Neural progenitor cell (in vitro differentiated cells): ENCODE results near the gene PCDHGA9. TPM values are rescaled to one million over a fixed set of nuclear protein-coding genes. Genes with fewer than 3 reads are reported as not detected.

Experiments
- DNase-seq: peaks from one replicate; pipeline ENCODE4 v3.0.0-alpha.2; 2016; ENCODE audit warnings: low spot score
- H2AFZ ChIP-seq: fragments of 200-600 bp; sonication (generic); replicated peaks from 2 replicates; pipeline ENCODE4 v1.6.1; 2016; ENCODE audit warnings: antibody characterized with exemption
- H3F3A ChIP-seq: fragments of 200-600 bp; sonication (generic); 2 replicates; pipeline ENCODE4 v1.6.1; 2016; ENCODE audit warnings: antibody characterized with exemption, low read depth
- H3K27ac ChIP-seq: fragments of 200-600 bp; sonication (generic); 2 replicates; pipeline ENCODE4 v1.5.1; 2016; ENCODE audit warnings: mild to moderate bottlenecking
- H3K27me3 ChIP-seq: fragments of 200-600 bp; sonication (generic); 2 replicates; pipeline ENCODE4 v1.6.1; 2016; ENCODE audit warnings: mild to moderate bottlenecking, moderate library complexity
- H3K36me3 ChIP-seq: fragments of 200-600 bp; sonication (generic); 2 replicates; pipeline ENCODE4 v1.5.1; 2016
- H3K4me1 ChIP-seq: fragments of 200-600 bp; sonication (generic); 2 replicates; pipeline ENCODE4 v1.6.1; 2016; ENCODE audit warnings: mixed run types
- H3K4me2 ChIP-seq: fragments of 200-600 bp; sonication (generic); 2 replicates; pipeline ENCODE4 v1.6.1; 2016
- H3K4me3 ChIP-seq: fragments of 200-600 bp; sonication (generic); 2 replicates; pipeline ENCODE4 v1.5.1; 2016
- H3K79me2 ChIP-seq: fragments of 200-600 bp; sonication (generic); 2 replicates; pipeline ENCODE4 v1.6.1; 2016; ENCODE audit warnings: low read depth
- H3K9ac ChIP-seq: fragments of 200-600 bp; sonication (generic); 2 replicates; pipeline ENCODE4 v1.6.1; 2016
- H3K9me3 ChIP-seq: fragments of 200-600 bp; sonication (generic); 2 replicates; pipeline ENCODE4 v1.5.1; 2016; ENCODE audit warnings: low read depth
- H4K20me1 ChIP-seq: fragments of 200-600 bp; sonication (generic); 2 replicates; pipeline ENCODE4 v1.6.1; 2016; ENCODE audit warnings: low read depth
- H3K27ac Mint-ChIP-seq: 3 replicates; pipeline ENCODE4 v1.8.0; 2021; ENCODE audit warnings: mixed read lengths
- H3K27me3 Mint-ChIP-seq: 2 replicates; pipeline ENCODE4 v1.8.0; 2022; ENCODE audit warnings: low read depth, mild to moderate bottlenecking, inconsistent platforms, moderate library complexity, mixed read lengths; ENCODE audit not compliant: insufficient read depth
- H3K36me3 Mint-ChIP-seq: 3 replicates; pipeline ENCODE4 v1.8.0; 2021; ENCODE audit warnings: mixed read lengths
- H3K4me1 Mint-ChIP-seq: 3 replicates; pipeline ENCODE4 v1.8.0; 2021; ENCODE audit warnings: mixed read lengths
- H3K4me3 Mint-ChIP-seq: 3 replicates; pipeline ENCODE4 v1.8.0; 2021; ENCODE audit warnings: mild to moderate bottlenecking, moderate library complexity, mixed read lengths
- H3K9me3 Mint-ChIP-seq: 3 replicates; pipeline ENCODE4 v1.8.0; 2020; ENCODE audit warnings: mixed read lengths
- EZH2 ChIP-seq: fragments of 200-600 bp; sonication (generic); IDR thresholded peaks from 2 replicates; pipeline ENCODE4 v1.6.1; 2017; ENCODE audit warnings: antibody characterized with exemption, mild to moderate bottlenecking, moderate library complexity
- EZH2phosphoT487 ChIP-seq: fragments of 200-600 bp; sonication (generic); IDR thresholded peaks from 2 replicates; pipeline ENCODE4 v1.6.1; 2017; ENCODE audit warnings: antibody characterized with exemption
- total RNA-seq: library from RNA; depleted of rRNA; stranded (reverse); fragments of >200 nt; gene quantifications from 2 replicates; pipeline ENCODE4 v1.2.3, GENCODE V29; 2015; ENCODE audit warnings: low replicate concordance
- TF ChIP-seq, protein P1 (sequence below): fragments of 200-600 bp; sonication (generic); IDR thresholded peaks from 2 replicates; pipeline ENCODE4 v1.5.1; 2017; ENCODE audit warnings: antibody characterized with exemption, mild to moderate bottlenecking

The PCDHGA9 gene
- total RNA-seq, 1 donor from 2014 or later = 0.97 TPM

DNA sequence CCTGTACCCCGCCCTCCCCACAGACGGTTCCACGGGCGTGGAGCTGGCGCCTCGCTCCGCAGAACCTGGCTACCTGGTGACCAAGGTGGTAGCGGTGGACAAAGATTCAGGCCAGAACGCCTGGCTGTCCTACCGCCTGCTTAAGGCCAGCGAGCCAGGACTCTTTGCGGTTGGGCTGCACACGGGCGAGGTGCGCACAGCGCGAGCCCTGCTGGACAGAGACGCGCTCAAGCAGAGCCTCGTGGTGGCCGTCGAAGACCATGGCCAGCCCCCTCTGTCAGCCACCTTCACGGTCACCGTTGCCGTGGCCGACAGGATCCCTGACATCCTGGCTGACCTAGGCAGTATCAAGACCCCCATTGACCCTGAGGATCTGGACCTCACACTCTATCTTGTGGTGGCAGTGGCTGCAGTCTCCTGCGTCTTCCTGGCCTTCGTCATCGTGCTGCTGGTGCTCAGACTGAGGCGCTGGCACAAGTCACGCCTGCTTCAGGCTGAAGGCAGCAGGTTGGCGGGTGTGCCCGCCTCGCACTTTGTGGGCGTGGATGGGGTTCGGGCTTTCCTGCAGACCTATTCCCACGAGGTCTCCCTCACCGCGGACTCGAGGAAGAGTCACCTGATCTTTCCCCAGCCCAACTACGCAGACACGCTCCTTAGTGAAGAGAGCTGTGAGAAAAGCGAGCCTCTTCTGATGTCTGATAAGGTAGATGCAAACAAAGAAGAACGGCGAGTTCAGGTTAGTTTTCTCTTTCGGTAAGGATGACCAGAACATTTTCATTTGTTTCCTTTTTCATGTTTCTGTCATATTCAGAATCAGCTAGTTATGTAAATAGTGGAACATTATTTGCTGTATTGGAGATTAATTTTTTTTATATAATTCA is 36.3 kb upstream of the PCDHGA9 start:
- peaks cover 64% of the 10 kb centered on the region for H3K9me3 Mint-ChIP-seq
- H3K27me3 Mint-ChIP-seq = peaks cover 4% of the 10 kb centered on the region
- Histone ChIP-seq H3F3A (no peaks in the 10 kb centered on the region), H3K9me3 (no peaks in the 10 kb centered on the region), H3K4me1 (no peaks in the 10 kb centered on the region), H3K27ac (no peak overlapping the region), H2AFZ (no peak overlapping the region), H3K4me2 (no peak overlapping the region), H3K9ac (no peak overlapping the region), H4K20me1 (no peaks in the 10 kb centered on the region), H3K27me3 (no peaks in the 10 kb centered on the region), H3K79me2 (no peaks in the 10 kb centered on the region), H3K4me3 (no peak overlapping the region), H3K36me3 (no peaks in the 10 kb centered on the region)
- no peaks in the 10 kb centered on the region for H3K4me1 Mint-ChIP-seq
- no peak for DNase-seq
- peaks cover 2% of the 10 kb centered on the region for H3K36me3 Mint-ChIP-seq
- H3K27ac Mint-ChIP-seq = no peak overlapping the region
- TF ChIP-seq EZH2 (no peak), EZH2phosphoT487 (no peak)
- TF ChIP-seq, protein P1, sequence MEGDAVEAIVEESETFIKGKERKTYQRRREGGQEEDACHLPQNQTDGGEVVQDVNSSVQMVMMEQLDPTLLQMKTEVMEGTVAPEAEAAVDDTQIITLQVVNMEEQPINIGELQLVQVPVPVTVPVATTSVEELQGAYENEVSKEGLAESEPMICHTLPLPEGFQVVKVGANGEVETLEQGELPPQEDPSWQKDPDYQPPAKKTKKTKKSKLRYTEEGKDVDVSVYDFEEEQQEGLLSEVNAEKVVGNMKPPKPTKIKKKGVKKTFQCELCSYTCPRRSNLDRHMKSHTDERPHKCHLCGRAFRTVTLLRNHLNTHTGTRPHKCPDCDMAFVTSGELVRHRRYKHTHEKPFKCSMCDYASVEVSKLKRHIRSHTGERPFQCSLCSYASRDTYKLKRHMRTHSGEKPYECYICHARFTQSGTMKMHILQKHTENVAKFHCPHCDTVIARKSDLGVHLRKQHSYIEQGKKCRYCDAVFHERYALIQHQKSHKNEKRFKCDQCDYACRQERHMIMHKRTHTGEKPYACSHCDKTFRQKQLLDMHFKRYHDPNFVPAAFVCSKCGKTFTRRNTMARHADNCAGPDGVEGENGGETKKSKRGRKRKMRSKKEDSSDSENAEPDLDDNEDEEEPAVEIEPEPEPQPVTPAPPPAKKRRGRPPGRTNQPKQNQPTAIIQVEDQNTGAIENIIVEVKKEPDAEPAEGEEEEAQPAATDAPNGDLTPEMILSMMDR = no peak
- no peak overlapping the region for H3K4me3 Mint-ChIP-seq

GRCh38 chr5:141369994-141370848 is 32.4 kb upstream of the PCDHGA9 start, which contains the start of gene PCDHGB3:
TSS of gene PCDHGB3 (plus strand) at chr5:141370242. CDS start at chr5:141370395, 153 bp downstream.
- DNase-seq = no peak
- H3K27ac Mint-ChIP-seq = no peak within 1 kb of the TSS
- Histone ChIP-seq H3K27me3 (no peaks in the 10 kb centered on the region), H3K9me3 (peaks cover 3% of the 10 kb centered on the region), H2AFZ (no peak within 1 kb of the TSS), H3K36me3 (no peaks in the 10 kb centered on the region), H3K4me2 (no peak within 1 kb of the TSS), H3K4me1 (no peaks in the 10 kb centered on the region), H3F3A (no peaks in the 10 kb centered on the region), H4K20me1 (no peaks in the 10 kb centered on the region), H3K9ac (no peak within 1 kb of the TSS), H3K4me3 (no peak within 1 kb of the TSS), H3K27ac (no peak within 1 kb of the TSS), H3K79me2 (no peaks in the 10 kb centered on the region)
- H3K9me3 Mint-ChIP-seq = peaks cover 55% of the 10 kb centered on the region
- TF ChIP-seq EZH2phosphoT487 = no peak
- TF ChIP-seq, protein P1 = no peak
- H3K36me3 Mint-ChIP-seq = peaks cover 4% of the 10 kb centered on the region
- H3K27me3 Mint-ChIP-seq = peaks cover 8% of the 10 kb centered on the region
- no peak within 1 kb of the TSS for H3K4me3 Mint-ChIP-seq
- no peaks in the 10 kb centered on the region for H3K4me1 Mint-ChIP-seq

- no peak for DNase-seq
- Mint-ChIP-seq H3K36me3 (peaks cover 4% of the 10 kb centered on the region), H3K4me3 (no peak overlapping the region), H3K4me1 (no peaks in the 10 kb centered on the region), H3K27ac (no peak overlapping the region), H3K27me3 (peaks cover 7% of the 10 kb centered on the region), H3K9me3 (peaks cover 52% of the 10 kb centered on the region)
- no peak overlapping the region for H3K9ac ChIP-seq
- no peak overlapping the region for H3K27ac ChIP-seq
- no peaks in the 10 kb centered on the region for H3K27me3 ChIP-seq
- no peaks in the 10 kb centered on the region for H3F3A ChIP-seq
- H3K4me2 ChIP-seq = no peak overlapping the region
- H2AFZ ChIP-seq = no peak overlapping the region
- H4K20me1 ChIP-seq = no peaks in the 10 kb centered on the region
- peaks cover 3% of the 10 kb centered on the region for H3K9me3 ChIP-seq
- H3K4me3 ChIP-seq = no peak overlapping the region
- TF ChIP-seq, protein P1 = no peak
- H3K79me2 ChIP-seq = no peaks in the 10 kb centered on the region
- no peaks in the 10 kb centered on the region for H3K36me3 ChIP-seq
- no peaks in the 10 kb centered on the region for H3K4me1 ChIP-seq
Observed at GRCh38 chr5:141371572-141372475, 30.8 kb upstream of the PCDHGA9 start.
